Astrocyte of the cerebellum (primary cell): ENCODE results near the gene YPEL2.

Experiments used
- DNase-seq: peaks from one replicate; pipeline ENCODE4 v3.0.0-alpha.2; 2011; ENCODE audit warnings: low read depth
- H3K4me3 ChIP-seq: 2 replicates; pipeline ENCODE4 v1.5.1; 2011; ENCODE audit warnings: mild to moderate bottlenecking, low read depth, low read length, moderate library complexity
- in situ Hi-C: cut with HindIII; loops from 2 replicates; pipeline ENCODE4 v1.10.0; 2017; ENCODE audit warnings: low sequenced_read_pairs
- TF ChIP-seq, protein P1 (sequence below): IDR thresholded peaks from 2 replicates; pipeline ENCODE4 v1.5.1; 2012; ENCODE audit warnings: low read length, low read depth, moderate library complexity, mild to moderate bottlenecking; ENCODE audit errors: missing control alignments

The YPEL2 gene

GRCh38 chr17:59424331-59424730 lies 92.9 kb downstream of the YPEL2 start:
- in situ Hi-C loops = no loop called here
- no peak overlapping the region for H3K4me3 ChIP-seq
- TF ChIP-seq, protein P1, sequence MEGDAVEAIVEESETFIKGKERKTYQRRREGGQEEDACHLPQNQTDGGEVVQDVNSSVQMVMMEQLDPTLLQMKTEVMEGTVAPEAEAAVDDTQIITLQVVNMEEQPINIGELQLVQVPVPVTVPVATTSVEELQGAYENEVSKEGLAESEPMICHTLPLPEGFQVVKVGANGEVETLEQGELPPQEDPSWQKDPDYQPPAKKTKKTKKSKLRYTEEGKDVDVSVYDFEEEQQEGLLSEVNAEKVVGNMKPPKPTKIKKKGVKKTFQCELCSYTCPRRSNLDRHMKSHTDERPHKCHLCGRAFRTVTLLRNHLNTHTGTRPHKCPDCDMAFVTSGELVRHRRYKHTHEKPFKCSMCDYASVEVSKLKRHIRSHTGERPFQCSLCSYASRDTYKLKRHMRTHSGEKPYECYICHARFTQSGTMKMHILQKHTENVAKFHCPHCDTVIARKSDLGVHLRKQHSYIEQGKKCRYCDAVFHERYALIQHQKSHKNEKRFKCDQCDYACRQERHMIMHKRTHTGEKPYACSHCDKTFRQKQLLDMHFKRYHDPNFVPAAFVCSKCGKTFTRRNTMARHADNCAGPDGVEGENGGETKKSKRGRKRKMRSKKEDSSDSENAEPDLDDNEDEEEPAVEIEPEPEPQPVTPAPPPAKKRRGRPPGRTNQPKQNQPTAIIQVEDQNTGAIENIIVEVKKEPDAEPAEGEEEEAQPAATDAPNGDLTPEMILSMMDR = no peak
- DNase-seq = no peak

DNA sequence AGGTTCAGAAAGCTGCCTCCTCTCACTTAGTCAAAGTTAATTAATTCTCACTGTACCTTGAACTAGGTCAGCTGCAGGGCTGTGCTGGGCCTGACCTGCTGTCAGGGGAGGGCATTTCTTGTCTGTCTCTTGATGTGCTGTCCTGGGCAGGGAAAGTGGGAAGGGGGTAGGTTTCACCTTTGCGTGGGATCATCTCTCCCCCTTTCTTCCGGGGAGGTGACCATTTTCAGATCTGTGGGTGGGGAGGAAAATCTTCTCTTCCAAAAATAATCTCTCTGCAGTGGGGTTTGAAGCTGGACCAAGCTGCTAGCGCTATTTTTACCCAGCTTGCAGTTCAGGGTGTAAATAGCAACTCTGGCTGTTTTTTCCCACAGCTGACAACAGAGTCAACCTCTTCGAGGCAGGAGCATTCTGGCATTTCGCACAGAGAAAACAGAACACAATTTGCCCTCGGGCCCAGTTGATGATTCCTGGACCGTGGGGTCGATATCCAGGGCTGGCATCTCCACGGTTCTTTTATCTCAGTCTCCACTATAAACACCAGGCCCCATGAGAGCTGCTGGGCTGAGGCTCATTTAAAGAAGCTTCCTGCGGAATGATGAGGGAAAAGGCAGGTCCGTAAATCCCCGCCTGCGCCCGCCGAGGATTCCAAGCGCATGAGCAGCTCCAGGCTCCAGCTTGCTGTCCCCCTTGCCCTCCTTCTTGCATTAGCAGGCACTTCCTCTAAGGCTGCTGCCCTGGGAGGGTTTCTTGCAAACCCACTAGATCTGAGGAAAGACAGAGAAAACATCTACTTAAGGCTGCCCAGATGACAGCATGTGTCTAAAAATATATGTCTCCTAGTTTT lies 93.9 kb downstream of the YPEL2 start:
- TF ChIP-seq, protein P1 = no peak
- H3K4me3 ChIP-seq = no peak overlapping the region
- no peak for DNase-seq
- in situ Hi-C loops = loop anchor here (5.0 kb wide), 1 partner anchor 93 kb away; the partner anchor contains the start of gene YPEL2

DNA sequence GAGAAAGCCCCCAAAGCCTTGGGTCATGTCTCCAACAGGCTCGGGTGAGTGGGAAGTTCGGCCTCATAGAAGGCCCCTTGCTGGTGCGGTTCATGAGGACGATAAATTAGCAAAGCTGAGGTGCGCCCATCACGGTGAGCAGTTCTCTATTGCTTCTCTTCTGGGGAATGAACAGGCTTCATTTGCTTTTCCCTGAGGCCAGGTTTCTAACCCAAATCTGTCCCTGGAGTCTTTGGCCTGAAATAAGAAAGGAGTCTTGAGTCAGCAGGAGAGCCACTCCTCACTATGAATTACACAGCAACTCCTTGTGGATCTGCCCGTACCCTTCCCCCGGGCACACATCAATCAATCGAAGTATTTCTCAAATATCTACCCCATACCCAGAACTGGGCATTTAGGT lies 94.6 kb downstream of the YPEL2 start:
- in situ Hi-C loops = loop anchor here (5.0 kb wide), 1 partner anchor 94 kb away; the partner anchor contains the start of gene YPEL2

DNA sequence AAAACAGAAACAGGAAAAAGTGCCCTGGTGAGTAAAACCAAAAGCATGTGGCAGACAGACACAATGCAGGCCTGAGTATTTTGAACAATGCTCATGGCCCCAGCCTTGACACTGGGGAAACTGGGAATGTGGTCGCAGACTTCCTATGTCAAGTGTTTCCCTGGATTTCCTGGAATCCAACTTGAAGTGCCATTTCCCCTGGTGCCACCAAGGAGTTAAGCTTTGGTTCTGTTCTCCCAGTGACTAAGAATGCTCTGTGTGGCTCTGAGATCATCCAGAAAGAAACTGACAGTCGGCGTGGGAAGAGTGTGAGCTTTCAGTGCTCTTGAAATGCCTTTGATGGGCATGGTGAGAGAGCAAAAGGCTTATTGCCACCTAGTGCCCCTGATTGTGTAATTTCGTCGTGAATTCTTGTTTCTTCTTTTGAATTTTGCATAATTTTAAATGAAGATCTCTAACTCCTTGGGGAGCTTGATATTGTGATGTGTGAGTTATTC lies 96.0 kb downstream of the YPEL2 start:
- DNase-seq = no peak
- TF ChIP-seq, protein P1 = no peak
- in situ Hi-C loops = loop anchor here (5.0 kb wide), 1 partner anchor 95 kb away; the partner anchor contains the start of gene YPEL2
- H3K4me3 ChIP-seq = no peak overlapping the region

More for the DNA sequence above, 94.6 kb downstream of the YPEL2 start:
- TF ChIP-seq, protein P1 = no peak
- no peak for DNase-seq
- H3K4me3 ChIP-seq = no peak overlapping the region

DNA sequence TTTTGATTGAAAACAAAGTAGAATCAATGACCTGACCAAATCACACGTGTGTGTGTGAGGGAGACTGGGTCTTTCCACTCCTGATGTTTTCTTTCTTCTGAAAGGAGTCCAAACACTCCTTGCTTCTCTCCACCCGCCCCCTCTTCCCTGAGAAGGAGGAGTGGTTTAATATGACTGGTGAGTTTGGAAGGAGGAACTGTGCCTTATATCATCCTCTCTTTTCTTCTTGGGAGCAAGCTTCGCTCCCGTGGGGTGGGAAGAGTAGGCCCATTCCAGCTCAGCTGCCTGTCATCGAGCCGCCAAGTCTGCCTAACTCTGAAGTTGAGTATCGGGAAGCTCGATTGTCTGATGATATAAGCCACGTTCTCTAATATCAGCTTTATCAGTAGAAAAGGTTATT lies 96.5 kb downstream of the YPEL2 start:
- in situ Hi-C loops = loop anchor here (5.0 kb wide), 1 partner anchor 96 kb away; the partner anchor contains the start of gene YPEL2
- DNase-seq = no peak
- no peak overlapping the region for H3K4me3 ChIP-seq
- TF ChIP-seq, protein P1 = no peak

DNA sequence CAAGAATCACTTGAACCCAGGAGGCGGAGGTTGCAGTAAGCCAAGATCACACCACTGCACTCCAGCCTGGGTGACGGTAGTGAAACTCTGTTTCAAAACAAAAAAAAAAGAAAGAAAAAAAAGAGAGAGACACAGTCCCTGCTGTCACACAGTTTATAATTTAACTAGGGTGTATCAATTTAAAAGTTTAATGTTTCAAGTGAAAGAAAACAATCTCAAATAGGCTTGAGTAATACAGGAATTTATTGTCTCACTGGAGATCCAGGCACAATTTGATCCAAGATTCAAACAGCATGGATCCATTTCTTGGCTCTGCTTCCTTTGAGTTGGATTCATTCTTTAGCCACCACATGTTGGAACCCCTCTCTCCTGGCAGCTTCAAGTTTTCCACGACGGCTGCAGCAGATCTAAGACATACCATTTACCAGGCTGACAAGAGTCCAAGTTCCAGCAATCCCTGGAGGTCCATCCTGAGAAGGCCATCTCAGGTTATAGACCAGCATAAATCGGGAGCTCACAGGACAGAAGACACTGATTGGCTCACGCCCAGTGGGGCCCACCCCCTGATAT lies 97.5 kb downstream of the YPEL2 start:
- in situ Hi-C loops = loop anchor here (5.0 kb wide), 1 partner anchor 97 kb away; the partner anchor contains the start of gene YPEL2
- no peak overlapping the region for H3K4me3 ChIP-seq
- TF ChIP-seq, protein P1 = no peak
- DNase-seq = no peak
